ENCODE measurements around the gene AVEN. TPM values are rescaled to one million over a fixed set of nuclear protein-coding genes. Genes with fewer than 3 reads are reported as not detected.

Gene AVEN
- total RNA-seq, 1 donor from 2014 or later, result 10.4 TPM

- no peaks in the 10 kb centered on the region for H3K9me3 Mint-ChIP-seq
- H3K27ac Mint-ChIP-seq, result no peak overlapping the region
- no peak for DNase-seq (ENCODE audit: extremely low spot score, unreplicated experiment)
- no peak overlapping the region for H3K4me3 Mint-ChIP-seq
- H3K4me1 Mint-ChIP-seq (ENCODE audit: unreplicated experiment), result peaks cover 17% of the 10 kb centered on the region
- H3K27me3 Mint-ChIP-seq, result no peaks in the 10 kb centered on the region
- H3K36me3 Mint-ChIP-seq, result no peaks in the 10 kb centered on the region
- no peak for TF ChIP-seq CTCF (conservative IDR thresholded peaks at IDR 0.05)
Measured at GRCh38 chr15:33964665-33965040, 74.4 kb downstream of the AVEN start.

GRCh38 chr15:33963831-33964664 is 75.0 kb downstream of the AVEN start:
- H3K27me3 Mint-ChIP-seq, result no peaks in the 10 kb centered on the region
- TF ChIP-seq CTCF (conservative IDR thresholded peaks at IDR 0.05), result peak; percentile 76
- H3K27ac Mint-ChIP-seq, result no peak overlapping the region
- no peak overlapping the region for H3K4me3 Mint-ChIP-seq
- no peaks in the 10 kb centered on the region for H3K9me3 Mint-ChIP-seq
- H3K36me3 Mint-ChIP-seq, result no peaks in the 10 kb centered on the region
- H3K4me1 Mint-ChIP-seq (ENCODE audit: unreplicated experiment), result peaks cover 21% of the 10 kb centered on the region
- no peak for DNase-seq (ENCODE audit: extremely low spot score, unreplicated experiment)

GRCh38 chr15:33960549-33960935 is 78.5 kb downstream of the AVEN start:
- H3K27ac Mint-ChIP-seq, result no peak overlapping the region
- H3K4me1 Mint-ChIP-seq (ENCODE audit: unreplicated experiment), result peaks cover 12% of the 10 kb centered on the region
- DNase-seq (ENCODE audit: extremely low spot score, unreplicated experiment), result no peak

GRCh38 chr15:33959844-33960548 is 79.0 kb downstream of the AVEN start:
- no peak overlapping the region for H3K4me3 Mint-ChIP-seq
- no peaks in the 10 kb centered on the region for H3K27me3 Mint-ChIP-seq
- no peak overlapping the region for H3K27ac Mint-ChIP-seq
- DNase-seq (ENCODE audit: extremely low spot score, unreplicated experiment), result no peak
- TF ChIP-seq CTCF (conservative IDR thresholded peaks at IDR 0.05), result no peak
- H3K9me3 Mint-ChIP-seq, result no peaks in the 10 kb centered on the region
- no peaks in the 10 kb centered on the region for H3K36me3 Mint-ChIP-seq
- H3K4me1 Mint-ChIP-seq (ENCODE audit: unreplicated experiment), result peaks cover 12% of the 10 kb centered on the region

More at GRCh38 chr15:33960549-33960935, 78.5 kb downstream of the AVEN start:
- Mint-ChIP-seq H3K4me3 (no peak overlapping the region), H3K27me3 (no peaks in the 10 kb centered on the region), H3K9me3 (no peaks in the 10 kb centered on the region), H3K36me3 (no peaks in the 10 kb centered on the region)
- no peak for TF ChIP-seq CTCF (conservative IDR thresholded peaks at IDR 0.05)

GRCh38 chr15:33956397-33956796 is 82.6 kb downstream of the AVEN start:
- DNase-seq (ENCODE audit: extremely low spot score, unreplicated experiment), result no peak
- no peak for TF ChIP-seq CTCF (conservative IDR thresholded peaks at IDR 0.05)
- no peaks in the 10 kb centered on the region for H3K9me3 Mint-ChIP-seq
- no peaks in the 10 kb centered on the region for H3K27me3 Mint-ChIP-seq
- peaks cover 12% of the 10 kb centered on the region for H3K4me1 Mint-ChIP-seq (ENCODE audit: unreplicated experiment)
- no peak overlapping the region for H3K4me3 Mint-ChIP-seq
- no peak overlapping the region for H3K27ac Mint-ChIP-seq
- no peaks in the 10 kb centered on the region for H3K36me3 Mint-ChIP-seq

All from type B pancreatic cell (in vitro differentiated cells).